Erythroblast (primary cell): ENCODE measurements around the gene DUSP16.
A peak's percentile ranks its signal among the peaks of the same experiment; 100 is the strongest.

Experiments used
- DNase-seq, 2 experiments: peaks; one replicate each; lab custom pipeline; 2025; lab: John Stamatoyannopoulos, UW
- GATA1 ChIP-seq: IDR thresholded peaks from 2 replicates; pipeline ENCODE4 v1.6.1; 2011; ENCODE audit warnings: low read depth, mild to moderate bottlenecking, control low read depth, low read length, moderate library complexity
- POLR2A ChIP-seq: IDR thresholded peaks from 2 replicates; pipeline ENCODE4 v1.6.1; 2011; ENCODE audit warnings: mild to moderate bottlenecking, low read length

The DUSP16 gene

DNA sequence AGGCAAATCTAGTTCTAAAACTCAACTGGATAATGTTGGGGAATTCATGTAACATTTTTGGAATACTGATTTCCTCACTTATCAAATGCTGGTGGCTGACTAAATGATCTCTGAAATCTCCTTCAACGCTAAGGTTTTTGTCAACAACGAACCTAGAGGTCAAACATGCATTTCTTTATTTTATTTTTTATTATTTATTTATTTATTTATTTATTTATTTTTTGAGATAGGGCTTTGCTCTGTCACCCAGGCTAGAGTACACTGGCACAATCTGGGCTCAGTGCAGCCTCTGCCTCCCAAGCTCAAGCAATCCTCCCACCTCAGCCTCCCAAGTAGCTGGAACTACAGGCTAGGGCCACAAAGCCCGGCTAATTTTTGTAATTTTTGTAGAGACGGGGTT, 64.5 kb downstream of the DUSP16 start:
- TF ChIP-seq GATA1: no peak
- TF ChIP-seq POLR2A: no peak
- no peak for DNase-seq

DNA sequence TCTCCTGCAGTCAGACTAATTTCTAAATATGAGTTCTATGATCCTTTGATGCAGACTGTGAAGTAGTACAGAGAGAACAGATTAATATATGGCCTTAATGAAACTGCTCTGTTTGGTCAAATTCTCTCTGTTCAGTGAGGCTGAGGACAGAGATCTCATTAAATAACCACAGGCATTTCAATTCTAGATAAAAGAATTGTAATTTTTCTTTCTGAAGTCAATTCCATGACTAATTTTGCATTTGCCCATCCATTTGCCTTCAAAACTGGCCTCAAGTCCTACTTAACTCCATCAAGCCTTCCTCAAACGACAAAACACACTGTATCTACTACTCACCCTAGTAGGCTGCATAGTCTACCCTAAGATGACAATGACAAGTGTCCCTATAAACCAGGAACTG, 67.1 kb downstream of the DUSP16 start:
- no peak for TF ChIP-seq POLR2A
- no peak for TF ChIP-seq GATA1
- no peak for DNase-seq

DNA sequence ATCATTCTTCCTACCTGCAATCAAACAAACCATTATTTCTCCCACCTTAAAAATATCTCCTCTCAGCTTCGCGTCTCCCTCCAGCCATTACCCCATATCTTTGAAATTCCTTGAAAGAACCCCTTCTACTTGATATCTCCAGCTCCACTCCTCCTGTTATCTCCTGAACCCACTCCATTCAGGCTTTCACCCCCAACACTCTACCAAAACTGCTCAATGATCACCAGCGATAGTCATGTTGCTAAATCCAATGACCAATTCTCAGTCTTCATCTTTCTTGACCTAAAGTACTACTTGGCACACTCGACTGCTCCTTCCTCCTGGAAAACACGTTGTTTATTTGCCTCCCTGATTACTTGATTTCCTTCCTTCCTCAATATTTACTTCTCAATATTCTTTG, 70.1 kb downstream of the DUSP16 start:
- peak in 1 of 2 experiments; percentile 32 for DNase-seq
- no peak for TF ChIP-seq POLR2A
- no peak for TF ChIP-seq GATA1

DNA sequence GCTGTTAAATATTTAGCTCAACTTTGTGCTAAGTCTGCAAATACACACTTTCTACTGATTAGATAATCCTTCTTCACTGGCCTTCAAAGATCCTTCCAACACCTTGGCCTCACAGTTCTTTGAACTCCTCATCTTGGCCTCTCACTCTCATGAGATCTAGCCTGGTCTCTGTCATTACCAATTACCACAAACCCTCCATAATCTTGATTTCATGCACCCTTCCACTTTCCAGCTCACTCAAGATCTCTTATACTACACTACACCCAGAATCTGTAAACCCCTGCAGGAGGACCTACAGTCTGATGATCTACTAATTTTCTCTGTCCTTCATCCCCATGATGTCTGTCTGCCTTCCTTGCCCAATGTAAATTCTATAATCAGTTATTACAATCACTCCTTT, 71.1 kb downstream of the DUSP16 start:
- DNase-seq: peak in 1 of 2 experiments; percentile 14
- TF ChIP-seq GATA1 (no peak), POLR2A (no peak)

DNA sequence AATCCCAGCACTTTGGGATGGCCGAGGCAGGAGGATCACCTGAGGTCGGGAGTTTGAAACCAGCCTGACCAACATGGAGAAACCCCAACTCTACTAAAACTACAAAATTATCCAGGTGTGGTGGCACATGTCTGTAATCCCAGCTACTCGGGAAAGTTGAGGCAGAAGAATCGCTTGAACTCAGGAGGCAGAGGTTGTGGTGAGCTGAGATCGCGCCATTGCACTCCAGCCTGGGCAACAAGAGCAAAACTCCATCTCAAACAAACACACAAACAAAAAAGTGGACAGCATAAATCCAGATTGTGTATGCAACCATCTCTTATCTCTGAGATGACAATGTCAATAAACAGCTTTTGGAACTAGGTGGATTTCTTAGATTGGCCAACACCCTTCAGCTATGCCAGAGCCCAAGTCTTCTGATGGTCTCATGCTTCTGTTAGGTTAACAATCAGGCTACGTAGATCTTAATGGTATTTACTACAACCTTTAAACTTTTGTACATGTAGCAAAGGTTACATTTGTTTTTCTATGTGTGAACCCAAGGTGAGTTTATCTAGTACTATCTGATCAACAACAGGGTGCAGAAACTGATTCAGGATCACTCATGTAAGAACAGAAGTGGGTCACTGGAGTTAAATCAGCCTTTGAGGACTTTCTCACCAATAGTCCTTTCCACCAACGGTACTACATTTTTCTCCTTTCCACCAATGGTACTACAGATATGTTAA, 73.7 kb downstream of the DUSP16 start:
- no peak for DNase-seq
- TF ChIP-seq POLR2A: no peak

DNA sequence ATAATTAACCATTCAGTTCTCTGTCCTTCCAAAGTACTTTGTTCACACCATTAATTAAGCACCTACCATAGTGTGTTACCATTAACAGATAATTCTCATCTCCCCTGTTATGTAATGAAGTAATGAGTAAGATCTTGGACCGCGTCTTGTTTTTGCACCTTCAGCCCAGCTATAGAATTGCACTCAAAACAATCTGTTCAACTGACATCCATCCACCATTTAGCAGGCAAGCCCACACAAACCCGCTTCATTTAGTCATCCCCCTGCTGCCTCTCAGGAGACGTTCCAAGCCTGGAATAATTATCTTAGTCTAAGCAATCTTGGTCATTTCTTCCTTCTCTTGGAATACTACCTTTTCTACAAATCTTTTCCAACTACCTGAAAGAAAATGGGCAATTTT, 74.4 kb downstream of the DUSP16 start:
- DNase-seq: no peak
- TF ChIP-seq GATA1: no peak
- no peak for TF ChIP-seq POLR2A

DNA sequence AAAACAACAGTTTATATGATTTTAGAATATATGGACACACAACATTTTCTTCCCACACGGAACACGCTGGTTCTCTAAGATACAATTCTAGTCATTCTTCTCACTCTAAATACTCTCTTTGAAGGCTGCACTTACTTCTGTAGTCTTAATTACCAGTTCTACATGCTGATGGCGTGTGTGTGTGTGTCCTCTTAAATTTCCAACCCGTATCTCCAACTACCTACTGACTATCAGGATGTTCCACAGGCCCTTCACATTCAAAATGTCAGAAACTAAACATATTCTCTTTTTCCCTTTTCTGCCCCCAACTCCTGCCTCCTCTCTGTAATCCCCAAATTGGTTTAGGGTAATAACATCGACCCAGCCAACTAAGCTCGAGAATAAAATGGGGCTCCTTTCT, 75.2 kb downstream of the DUSP16 start:
- DNase-seq: no peak
- TF ChIP-seq POLR2A: no peak
- TF ChIP-seq GATA1: no peak

DNA sequence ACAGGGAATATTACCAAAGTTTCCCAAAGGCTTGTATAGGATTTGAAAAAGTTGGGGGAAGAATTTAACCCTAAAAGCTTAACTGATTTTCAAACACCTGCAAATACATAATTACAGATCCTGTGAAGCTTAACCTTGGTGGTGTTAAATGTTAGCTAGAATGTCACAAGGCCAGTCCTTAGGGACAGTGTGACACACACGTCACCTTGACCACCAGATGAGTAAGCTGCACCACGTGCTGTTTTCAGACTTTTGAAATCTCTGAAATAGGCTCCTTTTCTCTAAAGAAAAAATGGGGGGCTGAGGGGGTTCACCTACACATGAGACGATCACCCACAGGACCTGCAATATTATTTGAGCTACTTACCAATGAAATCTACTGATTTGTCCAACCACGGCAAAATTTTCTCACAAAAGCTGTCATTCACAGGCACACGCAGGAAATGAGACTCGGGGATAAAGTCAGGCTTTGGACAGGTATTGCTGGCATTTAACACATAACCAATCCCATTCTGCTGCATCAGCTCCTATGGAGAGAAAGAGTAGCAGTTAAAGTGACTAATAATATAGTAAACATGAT, 75.9 kb downstream of the DUSP16 start:
- TF ChIP-seq POLR2A (no peak), GATA1 (no peak)
- DNase-seq: no peak

DNA sequence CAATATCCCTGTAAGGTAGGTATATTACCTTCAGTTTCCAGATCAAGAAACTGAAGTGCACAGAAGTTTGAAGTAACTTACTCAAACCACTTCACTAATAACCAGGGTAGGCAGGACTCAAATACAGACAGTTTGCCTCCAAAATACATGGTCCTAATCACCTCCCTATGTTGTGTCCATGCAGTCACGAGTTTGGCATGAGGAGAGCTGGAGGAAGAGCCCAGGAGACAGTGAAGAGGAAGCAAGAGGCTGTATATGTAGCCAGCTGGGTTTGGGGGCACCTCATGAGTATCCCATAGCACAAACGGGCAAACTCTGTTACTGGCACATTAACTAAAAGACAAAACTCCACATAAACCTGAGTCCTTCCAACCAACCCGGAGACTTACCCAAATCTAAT, 79.2 kb downstream of the DUSP16 start:
- TF ChIP-seq POLR2A: no peak
- no peak for TF ChIP-seq GATA1
- DNase-seq: no peak

DNA sequence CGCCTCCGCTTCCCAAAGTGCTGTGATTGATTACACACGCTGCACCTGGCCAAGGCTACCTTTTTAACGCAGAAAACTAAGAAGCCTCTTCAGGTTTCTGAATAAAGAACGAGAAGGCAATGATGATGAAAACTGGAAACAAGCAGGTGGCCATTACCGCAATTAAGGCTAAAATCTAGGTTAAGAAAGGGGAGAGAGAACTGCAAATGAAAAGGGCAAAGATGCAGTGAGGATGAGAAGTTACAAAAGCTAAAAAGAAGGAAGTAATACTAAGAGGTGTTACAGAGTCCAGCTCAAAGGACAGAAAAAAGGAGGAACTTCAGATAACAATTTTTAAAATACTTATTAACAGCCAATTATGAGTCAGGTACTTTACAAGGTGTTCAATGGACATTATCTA, 79.7 kb downstream of the DUSP16 start:
- TF ChIP-seq GATA1 (no peak), POLR2A (no peak)

DNA sequence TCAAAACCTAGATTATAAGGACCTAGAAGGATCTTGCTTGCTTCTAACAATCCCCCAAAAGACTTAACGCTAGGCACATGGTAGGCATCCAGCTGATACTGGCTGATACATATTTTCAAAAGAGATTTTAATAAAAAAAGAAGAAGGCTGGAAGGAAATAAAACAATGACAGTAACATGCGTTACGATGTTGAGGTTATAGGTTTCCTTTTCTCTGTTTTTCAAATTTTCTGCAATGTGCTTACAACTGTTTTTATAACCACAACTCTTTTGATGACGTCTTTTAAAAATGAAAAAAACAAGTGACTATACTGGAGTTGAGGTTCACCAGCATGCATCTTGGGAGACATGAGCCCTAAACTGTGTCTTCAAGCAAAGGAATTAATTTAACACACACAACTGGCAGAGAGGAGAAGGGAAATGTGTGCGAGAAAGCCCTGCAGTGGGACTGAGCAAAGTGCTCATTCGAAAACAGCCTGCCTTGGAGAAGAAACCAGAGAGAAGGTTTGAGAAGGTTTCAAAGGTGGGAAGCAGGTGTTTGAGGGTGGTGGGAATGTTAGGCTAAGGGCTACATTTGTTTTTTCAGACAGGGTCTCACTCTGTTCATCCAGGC, 80.4 kb downstream of the DUSP16 start:
- DNase-seq: no peak
- no peak for TF ChIP-seq GATA1
- TF ChIP-seq POLR2A: no peak

More for the DNA sequence above, 79.7 kb downstream of the DUSP16 start:
- DNase-seq: no peak

DNA sequence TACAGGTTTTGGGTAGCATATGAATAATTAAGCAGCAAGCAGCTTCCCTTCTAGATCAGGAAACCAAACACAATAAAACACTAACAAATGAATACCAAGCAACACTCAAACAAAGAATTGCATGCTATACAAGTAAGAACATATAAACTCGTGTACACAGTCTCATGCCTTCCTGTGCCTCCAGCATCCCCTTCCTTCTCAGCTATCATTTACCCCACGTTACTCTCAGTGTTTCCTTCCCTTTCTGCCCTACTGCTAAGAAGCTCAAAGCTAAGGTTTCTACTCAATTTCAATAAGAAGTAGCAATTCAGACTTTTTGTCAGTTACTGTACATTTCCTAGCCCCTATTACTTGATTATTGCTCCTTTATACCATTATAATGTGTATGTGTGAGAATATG, 81.0 kb downstream of the DUSP16 start:
- no peak for TF ChIP-seq POLR2A
- no peak for TF ChIP-seq GATA1
- DNase-seq: no peak

DNA sequence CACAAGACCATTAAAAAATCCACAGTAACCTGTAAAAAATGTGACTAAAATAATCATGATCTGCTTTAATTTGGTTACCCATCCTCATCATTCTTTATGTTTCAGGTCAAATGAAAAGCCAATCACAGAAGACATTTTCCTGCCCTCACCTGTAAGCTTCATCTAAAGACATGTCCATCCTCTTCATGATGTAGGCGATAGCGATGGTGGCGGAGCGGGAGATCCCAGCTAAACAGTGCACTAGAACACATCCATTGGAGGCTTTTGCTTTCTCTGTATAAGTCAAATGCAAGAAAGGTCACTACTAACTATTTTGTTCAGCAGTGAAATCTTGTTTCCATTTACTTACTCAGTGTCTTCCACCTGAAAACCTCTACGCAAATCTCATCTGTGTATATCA, 82.6 kb downstream of the DUSP16 start:
- no peak for DNase-seq
- TF ChIP-seq POLR2A: no peak
- no peak for TF ChIP-seq GATA1

DNA sequence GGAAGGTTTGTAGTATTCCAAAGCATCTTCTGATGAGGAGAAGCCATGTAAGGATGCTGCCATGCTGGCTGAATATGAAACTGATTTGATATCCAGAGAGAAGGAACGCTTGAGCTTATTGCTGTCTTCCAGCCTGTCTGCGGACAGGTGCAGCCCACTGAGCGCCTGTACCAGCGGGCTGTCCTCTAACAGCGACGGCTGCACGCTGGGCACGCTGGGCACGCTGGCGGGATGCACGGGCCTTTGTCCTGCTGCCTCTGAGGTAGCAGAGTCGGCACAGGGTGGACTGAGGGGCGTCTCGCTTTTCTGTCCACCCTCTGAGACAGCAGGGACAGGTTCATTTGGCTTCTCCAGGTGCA, 85.2 kb downstream of the DUSP16 start:
- TF ChIP-seq POLR2A (no peak), GATA1 (no peak)
- no peak for DNase-seq

DNA sequence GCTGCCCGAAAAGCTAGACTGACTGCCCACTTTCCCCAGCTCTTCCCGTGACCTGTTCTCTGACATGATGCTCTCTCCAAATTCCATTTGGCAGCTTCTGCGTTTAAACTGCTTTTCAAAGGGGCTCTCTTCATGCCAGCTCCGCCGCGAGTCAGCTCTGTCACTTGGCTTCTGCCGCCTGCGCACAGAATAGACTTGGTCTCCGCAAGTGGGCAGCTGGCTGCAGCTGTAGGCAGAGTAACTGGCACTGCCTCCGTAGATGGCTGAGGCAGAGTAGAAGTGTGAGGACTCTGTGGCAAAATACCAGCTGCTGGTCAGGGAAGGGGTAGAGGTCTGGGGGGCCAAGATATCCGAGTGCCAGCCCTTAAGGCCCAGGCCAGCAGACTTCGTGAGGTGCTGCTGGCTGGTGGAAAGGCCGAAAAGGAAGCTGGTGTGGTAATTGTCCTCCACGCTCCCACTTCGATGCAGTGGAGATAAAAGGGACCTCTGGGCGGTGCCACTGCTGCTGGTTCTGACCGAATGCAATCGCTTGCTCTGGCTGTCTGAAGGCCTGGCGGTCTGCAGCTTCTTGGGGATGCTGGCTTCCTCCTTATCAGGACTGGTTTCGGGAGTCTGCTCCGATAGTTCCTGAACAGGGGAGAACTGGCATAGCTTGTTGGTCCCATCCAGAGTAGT, 85.7 kb downstream of the DUSP16 start:
- no peak for DNase-seq

More for the DNA sequence above, 85.7 kb downstream of the DUSP16 start:
- TF ChIP-seq GATA1 (no peak), POLR2A (no peak)
